Pancreas (tissue), 10 donors: Measurements from ENCODE around the gene PPP1R2. TPM values are rescaled to one million over a fixed set of nuclear protein-coding genes. Genes with fewer than 3 reads are reported as not detected.

ENCODE experiments used
- ATAC-seq, 4 donors: fragments of 200-7000 bp; cut with Tn5 transposase; one replicate each; pipeline versions ENCODE4 v1.8.0 to v1.9.1; 2020; ENCODE audit warnings: mild to moderate bottlenecking in 4 of 4, moderate library complexity in 4 of 4
- DNase-seq, 6 donors: peaks; one replicate each; pipeline ENCODE4 v3.0.0-alpha.2; 2020
- FAIRE-seq: peaks from 2 replicates; lab custom pipeline; 2012; peaks lifted over from hg19 to GRCh38; lab: Jason Lieb, UNC
- H3K27ac ChIP-seq, 4 donors: fragments of 200-600 bp; sonication (generic); 1 replicate in 3 of 4; 2 replicates in 1 of 4; pipeline versions ENCODE4 v1.5.0 to v1.8.0; 2020
- H3K27me3 ChIP-seq, 4 donors: fragments of 200-600 bp; one replicate each; pipeline ENCODE4 v1.8.0; 2021
- H3K36me3 ChIP-seq, 3 donors: fragments of 200-600 bp; sonication (generic) in 1 of 3; one replicate each; pipeline versions ENCODE4 v1.5.0 to v1.8.0; 2020 to 2021
- H3K4me1 ChIP-seq, 3 donors: fragments of 200-600 bp; one replicate each; pipeline ENCODE4 v1.8.0; 2021
- H3K4me3 ChIP-seq, 4 donors: fragments of 200-600 bp; sonication (generic) in 2 of 4; one replicate each; pipeline versions ENCODE4 v1.5.0 to v1.8.0; 2020 to 2021
- H3K9me3 ChIP-seq, 4 donors: fragments of 200-600 bp; one replicate each; pipeline ENCODE4 v1.8.0; 2021
- CTCF ChIP-seq, 4 donors: fragments of 200-600 bp; sonication (generic) in 3 of 4; IDR thresholded peaks; one replicate each; pipeline versions ENCODE4 v1.5.0 to v1.8.0; 2021; ENCODE audit warnings: antibody characterized with exemption in 4 of 4
- WGBS, 2 donors: extraction: QIAGEN DNeasy Blood & Tissue Kit; methylation state at CpG; one replicate each; pipeline ENCODE4 v1.1.7; 2013; 5-methylcytosine and 5-hydroxymethylcytosine counted together
- intact Hi-C, 3 donors: fragments of 100-400 bp; cut with DNase I; formaldehyde crosslinking; loops; one replicate each; pipeline versions ENCODE4 v1.11.1 to v1.14.2; 2022
- polyA plus RNA-seq, 2 donors: library from polyadenylated mRNA; stranded (reverse); fragments of 200-250 nt; gene quantifications; one replicate each; pipeline ENCODE4 v1.2.3, GENCODE V29; 2013
- total RNA-seq, 6 donors: library from RNA; stranded (reverse); fragmentation: NEBNext Ultra II Directional in 4 of 6; extraction: Animal tissue kit (Norgen Biotek cat#: 25700) in 4 of 6; gene quantifications; one replicate each; pipeline versions ENCODE4 v1.2.1 to v1.2.4, GENCODE V29; 2021 to 2023
- donor health status: healthy with polysubstance abuse.
- donor health status: DM: no; HTN: no; CAD: no; lungs with moderate emphysema.
- donor health status: DM: no; HTN: no; CAD: no.
- donor health status: control.
- donor health status: control.
- donor health status: Bipolar disorder and iron deficiency.
- donor health status: DM: yes; HTN: yes; CAD: no.
- donor health status: DM: no; HTN: no; CAD: no.
- donor health status: DM: no; HTN: no; CAD: no.
- donor health status: DM: yes; HTN: yes; CAD: no.

The PPP1R2 gene
- total and polyA plus RNA-seq, 8 donors: 9.5 to 26.0 (median 16.0) TPM

GRCh38 chr3:195548987-195549386 lies 5.9 kb upstream of the PPP1R2 start:
- 50 to 59% methylated on average over 2 of the region's 2 CpGs for WGBS, 2 donors
- intact Hi-C loops: no loop called here
- no peak for FAIRE-seq
- no peak for ATAC-seq
- no peaks in the 10 kb centered on the region for H3K36me3 ChIP-seq
- peaks cover 0 to 17% (median 8%) of the 10 kb centered on the region in 3 donors for H3K4me1 ChIP-seq
- no peaks in the 10 kb centered on the region for H3K27me3 ChIP-seq
- H3K9me3 ChIP-seq: no peaks in the 10 kb centered on the region
- DNase-seq: no peak
- H3K4me3 ChIP-seq: no peak overlapping the region
- no peak overlapping the region for H3K27ac ChIP-seq
- TF ChIP-seq CTCF (IDR thresholded peaks at IDR 0.05): no peak

GRCh38 chr3:195548501-195548900 lies 5.4 kb upstream of the PPP1R2 start:
- FAIRE-seq: no peak
- Histone ChIP-seq H3K4me1 (peaks cover 0 to 17% (median 8%) of the 10 kb centered on the region in 3 donors), H3K27ac (no peak overlapping the region), H3K9me3 (no peaks in the 10 kb centered on the region), H3K27me3 (no peaks in the 10 kb centered on the region), H3K4me3 (no peak overlapping the region), H3K36me3 (no peaks in the 10 kb centered on the region)
- no peak for ATAC-seq
- DNase-seq: no peak
- TF ChIP-seq CTCF (IDR thresholded peaks at IDR 0.05): no peak
- intact Hi-C loops: no loop called here

DNA sequence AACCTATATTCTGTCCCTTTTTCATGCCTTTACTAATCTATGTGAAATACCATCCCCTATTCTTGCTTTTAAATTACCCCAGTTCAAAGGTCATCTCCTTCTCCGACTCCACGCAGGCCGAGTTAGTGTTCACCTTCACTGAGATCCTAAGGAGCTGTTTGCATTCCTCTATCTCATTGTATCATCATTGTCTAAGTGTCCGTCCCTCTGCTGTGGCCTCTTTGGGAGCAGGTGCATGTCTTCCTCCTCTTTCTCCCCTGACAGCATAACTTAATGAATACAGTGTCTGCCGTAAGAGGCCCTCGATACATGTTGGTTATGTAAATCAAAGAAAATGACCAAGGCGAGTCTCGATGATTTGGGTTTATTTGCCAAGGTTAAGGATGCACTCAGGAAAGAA lies 4.9 kb upstream of the PPP1R2 start:
- Histone ChIP-seq H3K27ac (no peak overlapping the region), H3K9me3 (no peaks in the 10 kb centered on the region), H3K36me3 (no peaks in the 10 kb centered on the region), H3K4me1 (peaks cover 0 to 17% (median 8%) of the 10 kb centered on the region in 3 donors), H3K27me3 (no peaks in the 10 kb centered on the region), H3K4me3 (no peak overlapping the region)
- 81 to 82% methylated on average over 8 of the region's 8 CpGs for WGBS, 2 donors
- FAIRE-seq (no peak), ATAC-seq (no peak), DNase-seq (no peak)
- intact Hi-C loops: no loop called here
- no peak for TF ChIP-seq CTCF (IDR thresholded peaks at IDR 0.05)

DNA sequence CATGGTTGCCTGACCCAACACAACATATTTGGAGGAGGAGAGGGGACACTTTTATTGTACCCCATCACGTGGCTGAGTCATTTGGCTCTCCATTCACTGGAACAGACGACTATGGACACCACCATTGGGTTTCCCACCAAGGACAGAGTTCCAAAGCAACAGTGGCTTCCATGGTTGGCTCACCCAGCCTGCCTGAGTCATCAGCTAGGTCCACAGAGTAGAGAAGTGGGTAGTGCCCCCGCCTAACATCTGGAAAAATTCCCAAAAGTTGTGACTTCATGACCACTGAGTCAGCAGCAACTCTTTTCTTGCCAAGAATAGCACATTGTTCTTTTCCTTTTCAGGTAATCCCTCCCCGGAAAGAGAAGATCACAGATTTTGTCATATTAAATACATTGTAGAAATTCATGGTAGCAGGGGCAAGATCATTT lies 3.0 kb upstream of the PPP1R2 start:
- DNase-seq: peak in 4 of 6 donors; percentile 62 to 83 (median 64)
- FAIRE-seq: no peak
- Histone ChIP-seq H3K4me3 (no peak overlapping the region), H3K4me1 (peaks cover 6 to 26% (median 13%) of the 10 kb centered on the region in 3 donors), H3K36me3 (no peaks in the 10 kb centered on the region), H3K27ac (peak overlapping the region in 2 of 4 donors; percentile 67 to 80), H3K9me3 (no peaks in the 10 kb centered on the region), H3K27me3 (no peaks in the 10 kb centered on the region)
- ATAC-seq: peak; percentile 9 to 56 (median 22)
- WGBS, 2 donors: 28 to 43% methylated on average over 4 of the region's 4 CpGs
- no peak for TF ChIP-seq CTCF (IDR thresholded peaks at IDR 0.05)
- intact Hi-C loops: no loop called here

DNA sequence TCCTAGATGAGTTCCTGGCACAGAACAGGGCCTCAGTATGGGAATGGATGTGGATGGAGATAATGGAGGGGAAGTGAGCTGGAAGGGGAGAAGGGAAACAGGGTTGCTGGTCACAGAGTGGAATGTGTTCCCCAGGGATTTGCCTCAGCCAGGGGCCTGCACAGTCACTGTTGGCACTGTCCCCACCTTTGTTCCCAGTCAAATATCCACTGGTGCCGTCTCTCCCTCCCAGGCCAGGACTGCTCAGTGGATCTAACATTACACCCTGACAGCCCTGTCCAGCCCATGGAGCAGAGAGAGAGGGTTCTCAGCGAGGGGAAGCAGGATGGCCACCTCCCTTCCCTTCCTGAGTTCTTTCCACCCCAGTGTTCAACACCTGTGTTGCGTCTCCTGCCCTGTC lies 1.5 kb upstream of the PPP1R2 start:
- FAIRE-seq (no peak), DNase-seq (peak in 3 of 6 donors; percentile 27 to 38 (median 32)), ATAC-seq (no peak)
- TF ChIP-seq CTCF (IDR thresholded peaks at IDR 0.05): no peak
- Histone ChIP-seq H3K9me3 (no peaks in the 10 kb centered on the region), H3K27me3 (no peaks in the 10 kb centered on the region), H3K27ac (peak overlapping the region in 1 of 4 donors; percentile 10), H3K4me1 (peaks cover 14 to 40% (median 25%) of the 10 kb centered on the region in 3 donors), H3K4me3 (no peak overlapping the region), H3K36me3 (no peaks in the 10 kb centered on the region)
- WGBS, 2 donors: 73 to 77% methylated on average over 3 of the region's 3 CpGs
- intact Hi-C loops: no loop called here
